T-cell (primary cell): ENCODE results near the gene APOM. TPM values are rescaled to one million over a fixed set of nuclear protein-coding genes. Genes with fewer than 3 reads are reported as not detected.

Source experiments
- ATAC-seq, 4 experiments: fragments of 200-7000 bp in 3 of 4; fragments of 150-1000 bp in 1 of 4; cut with Tn5 transposase; replicated peaks in 1 of 4; 1 replicate in 3 of 4; 2 replicates in 1 of 4; pipeline ENCODE4 v1.10.0; 2021; ENCODE audit warnings: moderate library complexity in 3 of 4, mild to moderate bottlenecking in 2 of 4, moderate number of reproducible peaks in 1 of 4
- CTCF ChIA-PET, 2 donors: fragments of 300-600 bp; sonication (Branson Sonifier 250); formaldehyde crosslinking; loops; one replicate each; lab custom pipeline; 2022; ENCODE audit warnings: antibody characterized with exemption in 2 of 2; lab: Charles Lee
- POLR2A ChIA-PET, 2 donors: fragments of 300-600 bp; sonication (Branson Sonifier 250); formaldehyde crosslinking; loops; one replicate each; lab custom pipeline; 2022; ENCODE audit warnings: antibody characterized with exemption in 2 of 2; lab: Charles Lee
- DNase-seq, 35 experiments: peaks; one replicate each; pipeline versions ENCODE4 v3.0.0 to v3.0.0-alpha.2; 2013 to 2023
- H3K27ac ChIP-seq: one replicate; pipeline ENCODE4 v1.5.1; 2013; ENCODE audit warnings: low read length
- H3K27me3 ChIP-seq, 2 experiments: replicated peaks in 1 of 2; 1 replicate in 1 of 2; 2 replicates in 1 of 2; pipeline versions ENCODE4 v1.6.1 to v1.7.0; 2013; ENCODE audit warnings: low read length in 1 of 2, mixed read lengths in 1 of 2; ENCODE audit not compliant: control insufficient read depth in 2 of 2, insufficient read depth in 2 of 2; ENCODE audit errors: extremely low read depth in 1 of 2
- H3K36me3 ChIP-seq, 2 donors: 1 replicate in 1 of 2; 2 replicates in 1 of 2; pipeline versions ENCODE4 v1.6.1 to v1.7.0; 2013; ENCODE audit warnings: low read length in 1 of 2; ENCODE audit not compliant: control insufficient read depth in 2 of 2, insufficient read depth in 1 of 2; ENCODE audit errors: extremely low read depth in 1 of 2
- H3K4me1 ChIP-seq, 2 experiments: 1 replicate in 1 of 2; 2 replicates in 1 of 2; pipeline versions ENCODE4 v1.6.1 to v1.7.0; 2013; ENCODE audit warnings: low read length in 2 of 2, mixed read lengths in 1 of 2; ENCODE audit not compliant: insufficient read depth in 2 of 2, control insufficient read depth in 1 of 2; ENCODE audit errors: extremely low read depth in 1 of 2
- H3K4me3 ChIP-seq, 2 donors: 1 replicate in 1 of 2; 2 replicates in 1 of 2; pipeline versions ENCODE4 v1.5.1 to v1.7.0; 2013; ENCODE audit warnings: mild to moderate bottlenecking in 2 of 2, low read length in 1 of 2, moderate library complexity in 1 of 2; ENCODE audit not compliant: control insufficient read depth in 1 of 2; ENCODE audit errors: extremely low read depth in 1 of 2
- H3K9me3 ChIP-seq: 2 replicates; pipeline ENCODE4 v1.7.0; 2013
- H3K27ac Mint-ChIP-seq, 2 donors: one replicate each; pipeline ENCODE4 v1.8.0; 2020 to 2021; ENCODE audit warnings: mild to moderate bottlenecking in 2 of 2, mixed read lengths in 2 of 2
- H3K27me3 Mint-ChIP-seq, 2 donors: one replicate each; pipeline ENCODE4 v1.8.0; 2021 to 2022; ENCODE audit warnings: mixed read lengths in 2 of 2
- H3K36me3 Mint-ChIP-seq: one replicate; pipeline ENCODE4 v1.8.0; 2021; ENCODE audit warnings: mixed read lengths
- H3K4me1 Mint-ChIP-seq, 3 donors: one replicate each; pipeline ENCODE4 v1.8.0; 2020 to 2022; ENCODE audit warnings: mixed read lengths in 3 of 3, mild to moderate bottlenecking in 1 of 3
- H3K4me3 Mint-ChIP-seq, 3 donors: one replicate each; pipeline ENCODE4 v1.8.0; 2020 to 2022; ENCODE audit warnings: mild to moderate bottlenecking in 3 of 3, mixed read lengths in 3 of 3, moderate library complexity in 3 of 3
- H3K9me3 Mint-ChIP-seq, 3 donors: one replicate each; pipeline ENCODE4 v1.8.0; 2020 to 2022; ENCODE audit warnings: mixed read lengths in 3 of 3
- WGBS: methylation state at CpG from one replicate; pipeline ENCODE4 v1.1.5; 2013; ENCODE audit warnings: missing lambda C conversion rate; ENCODE audit not compliant: insufficient coverage; 5-methylcytosine and 5-hydroxymethylcytosine counted together
- total RNA-seq, 35 experiments: library from RNA in 6 of 35; stranded (reverse) in 6 of 35; fragments of 120-200 nt in 1 of 35; gene quantifications; one replicate each; pipeline versions ENCODE4 v1.2.1 to v1.2.4 and lab custom pipeline; 2013 to 2026

Gene APOM
- total RNA-seq, 5 donors from 2014 or later (not counting 1 experiment from before 2014, with no cell fraction given) = 1.4 to 3.6 (median 3.2) TPM

DNA sequence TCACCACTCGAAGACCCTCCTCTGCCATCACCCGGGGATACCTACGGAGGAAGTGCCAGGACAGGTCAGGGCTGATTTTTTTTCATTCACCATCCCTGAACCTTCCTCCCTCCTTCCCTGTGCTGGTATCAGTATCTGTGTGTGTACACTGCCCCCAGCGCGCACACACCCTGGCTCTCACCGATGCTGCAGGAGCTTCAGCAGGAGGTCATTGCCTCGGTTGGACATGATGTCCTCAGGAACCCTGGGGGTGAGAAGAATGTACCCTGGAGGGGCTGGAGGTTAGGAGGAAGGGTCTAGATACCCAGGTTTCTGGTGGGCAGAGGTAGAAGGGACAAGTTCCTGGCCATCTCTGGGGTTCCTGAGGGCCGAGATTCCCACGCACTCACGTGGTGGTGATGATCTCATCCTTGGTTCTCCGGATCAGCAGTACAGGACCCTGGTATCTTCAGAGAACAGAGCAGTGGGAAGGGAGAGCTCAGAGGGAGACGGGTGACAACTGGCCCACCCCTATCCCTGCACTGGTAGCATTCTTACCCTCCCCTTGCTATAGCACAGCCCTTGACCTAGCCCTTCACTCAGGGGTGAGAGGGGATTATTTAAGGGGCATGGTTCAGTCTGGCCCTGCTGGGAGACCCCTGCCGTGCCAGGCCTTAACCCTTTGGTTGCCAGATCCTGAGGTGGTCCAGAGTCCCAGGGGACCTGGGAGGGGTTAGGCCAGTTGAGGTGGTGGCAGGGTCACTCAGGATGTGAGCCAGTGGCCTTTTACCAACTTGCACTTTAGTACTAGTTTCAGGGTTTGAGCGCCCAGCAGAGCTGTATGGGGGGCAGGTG is 32.4 kb downstream of the APOM start:
- no peaks in the 10 kb centered on the region for H3K27me3 ChIP-seq
- no peak overlapping the region for H3K4me3 ChIP-seq
- ChIA-PET CTCF (no interaction called here), POLR2A (no interaction called here)
- H3K27me3 Mint-ChIP-seq = no peaks in the 10 kb centered on the region
- no peaks in the 10 kb centered on the region for H3K4me1 ChIP-seq
- H3K36me3 Mint-ChIP-seq = peaks cover 46% of the 10 kb centered on the region
- H3K4me3 Mint-ChIP-seq = no peak overlapping the region
- DNase-seq (no peak), ATAC-seq (no peak)
- WGBS = 98% methylated on average over 4 of the region's 14 CpGs
- H3K27ac Mint-ChIP-seq = no peak overlapping the region
- no peaks in the 10 kb centered on the region for H3K9me3 ChIP-seq
- no peak overlapping the region for H3K27ac ChIP-seq
- H3K4me1 Mint-ChIP-seq = no peaks in the 10 kb centered on the region
- peaks cover 19 to 68% of the 10 kb centered on the region in 2 donors for H3K36me3 ChIP-seq
- no peaks in the 10 kb centered on the region for H3K9me3 Mint-ChIP-seq

DNA sequence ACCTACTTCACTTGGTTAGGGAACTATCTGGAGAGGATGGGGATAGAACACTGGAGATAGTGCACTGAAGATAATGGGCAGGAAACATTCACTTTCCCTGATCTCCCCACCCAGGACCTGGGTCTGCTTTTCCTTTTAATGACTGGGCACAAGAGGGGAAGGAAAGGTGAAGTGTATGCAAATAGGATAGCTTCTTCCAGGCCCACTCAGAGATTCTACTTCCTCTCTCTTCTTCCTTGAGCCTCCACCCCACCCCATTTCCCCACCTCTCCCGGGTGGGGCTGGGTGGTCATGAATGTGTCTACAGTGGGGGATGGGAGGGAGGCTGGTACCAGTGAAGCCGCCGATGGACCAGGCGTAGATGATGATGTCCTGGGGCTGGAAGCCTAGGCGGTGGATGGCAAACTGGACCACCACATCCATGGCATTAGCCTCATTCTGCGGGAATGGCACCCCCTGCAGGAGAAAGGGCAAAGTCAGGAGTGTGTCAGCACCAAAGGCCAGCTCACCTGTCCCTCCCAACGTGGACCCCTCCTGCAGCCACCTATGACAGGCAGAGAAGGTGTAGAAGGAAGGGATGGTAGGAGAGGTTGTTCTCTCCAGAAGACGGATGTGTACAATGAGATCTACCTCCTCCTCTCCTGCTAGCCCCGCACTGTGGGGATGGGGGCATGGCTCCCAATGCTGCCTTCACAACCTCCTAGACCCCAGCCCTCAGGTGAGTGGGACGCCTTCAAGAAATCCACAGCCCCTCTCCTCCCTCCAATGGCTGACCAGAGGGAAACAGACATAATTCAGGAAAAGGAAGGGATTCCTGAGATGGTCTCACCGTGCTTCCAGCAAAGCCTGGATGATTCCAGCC is 33.8 kb downstream of the APOM start:
- H3K4me1 Mint-ChIP-seq = no peaks in the 10 kb centered on the region
- H3K4me3 Mint-ChIP-seq = no peak overlapping the region
- ATAC-seq = peak in 1 of 4 experiments; percentile 26
- no peaks in the 10 kb centered on the region for H3K27me3 Mint-ChIP-seq
- peak in 2 of 35 experiments; percentile 19 to 27 for DNase-seq
- H3K36me3 Mint-ChIP-seq = peaks cover 49% of the 10 kb centered on the region
- Histone ChIP-seq H3K4me3 (no peak overlapping the region), H3K27ac (no peak overlapping the region), H3K9me3 (no peaks in the 10 kb centered on the region), H3K27me3 (no peaks in the 10 kb centered on the region), H3K4me1 (no peaks in the 10 kb centered on the region), H3K36me3 (peaks cover 25 to 80% of the 10 kb centered on the region in 2 donors)
- WGBS = 98% methylated on average over 5 of the region's 11 CpGs
- POLR2A ChIA-PET = interaction anchor here in 1 of 2 donors (0.6 kb wide), 1 partner anchor 66 kb away, joined by 3 read pairs; no protein-coding TSS in a partner anchor
- CTCF ChIA-PET = no interaction called here
- H3K9me3 Mint-ChIP-seq = no peaks in the 10 kb centered on the region
- peak overlapping the region in 1 of 2 donors; percentile 43 for H3K27ac Mint-ChIP-seq

DNA sequence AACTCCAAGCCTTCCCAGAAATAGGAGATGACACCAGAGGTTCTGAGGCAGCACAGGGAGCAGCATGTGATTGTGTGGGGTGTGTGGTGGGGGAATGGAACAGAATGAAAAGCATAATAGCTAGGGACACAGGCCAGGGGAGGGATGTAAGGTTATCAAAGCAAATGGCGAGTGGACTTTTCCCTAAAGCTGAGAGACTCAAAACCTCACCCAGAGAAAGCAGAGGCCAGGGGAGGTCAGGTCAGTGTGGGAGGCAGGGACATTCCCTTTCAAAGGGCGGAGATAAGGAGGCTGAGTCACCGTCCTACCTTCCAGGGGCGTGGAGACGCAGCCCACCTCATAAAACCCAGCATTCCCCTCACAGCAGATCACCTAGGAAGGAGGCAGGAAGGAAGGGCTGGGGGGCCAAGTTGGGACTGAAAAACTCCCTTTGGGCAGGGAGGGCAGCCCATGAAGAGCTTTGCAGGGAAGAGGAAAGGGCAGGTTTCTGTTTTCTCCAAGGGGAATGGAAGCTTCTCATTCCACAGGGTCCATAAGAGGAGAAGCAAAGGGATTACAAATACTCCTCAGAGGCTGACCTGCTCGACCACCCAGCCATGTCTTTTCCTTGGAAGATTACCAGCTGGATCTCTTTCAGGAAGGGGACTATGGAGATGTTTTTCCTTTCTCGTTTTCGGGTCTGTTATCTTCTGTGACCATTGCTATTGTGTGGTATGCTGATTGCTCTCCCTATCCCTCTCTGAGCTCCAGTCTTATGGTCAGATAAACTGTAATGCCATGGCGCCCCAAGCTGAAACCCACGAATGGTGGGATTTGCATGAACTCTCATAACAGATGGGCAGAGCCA is 34.8 kb downstream of the APOM start:
- no peak overlapping the region for H3K4me3 ChIP-seq
- H3K27ac ChIP-seq = no peak overlapping the region
- Mint-ChIP-seq H3K27me3 (no peaks in the 10 kb centered on the region), H3K4me3 (no peak overlapping the region), H3K9me3 (no peaks in the 10 kb centered on the region), H3K27ac (peak overlapping the region in 1 of 2 donors; percentile 43), H3K36me3 (peaks cover 54% of the 10 kb centered on the region), H3K4me1 (no peaks in the 10 kb centered on the region)
- CTCF ChIA-PET = interaction anchor here (0.5 to 1.0 kb wide), 5 partner anchors 12 to 432 kb away, joined by 3 to 5 read pairs (median 3); no protein-coding TSS in a partner anchor
- H3K27me3 ChIP-seq = no peaks in the 10 kb centered on the region
- H3K36me3 ChIP-seq = peaks cover 25 to 88% of the 10 kb centered on the region in 2 donors
- WGBS = 100% methylated on average over 1 of the region's 10 CpGs
- H3K4me1 ChIP-seq = no peaks in the 10 kb centered on the region
- DNase-seq (no peak), ATAC-seq (no peak)
- POLR2A ChIA-PET = interaction anchor here (0.5 to 0.6 kb wide), 4 partner anchors 67 to 1184 kb away, joined by 3 to 6 read pairs (median 4); no protein-coding TSS in a partner anchor
- H3K9me3 ChIP-seq = no peaks in the 10 kb centered on the region

DNA sequence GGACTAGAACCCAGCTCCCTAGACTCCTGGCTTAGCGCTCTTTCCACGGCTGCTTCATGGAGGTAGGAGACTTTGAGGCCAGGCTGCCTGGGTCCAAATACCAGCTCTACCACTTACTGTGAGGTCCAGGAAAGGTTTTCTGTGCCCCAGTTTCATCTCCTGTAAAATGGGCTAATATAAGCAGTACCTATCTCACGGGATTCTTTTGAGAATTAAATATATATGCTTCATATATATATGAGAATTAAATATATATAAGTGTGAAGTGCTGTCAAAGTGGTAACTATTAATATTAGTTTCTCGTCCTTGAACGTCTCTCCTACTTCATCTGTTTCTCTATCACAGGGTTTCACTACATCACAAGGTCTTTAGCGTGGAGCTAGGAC is 35.4 kb downstream of the APOM start:
- Mint-ChIP-seq H3K9me3 (no peaks in the 10 kb centered on the region), H3K4me3 (no peak overlapping the region), H3K36me3 (peaks cover 54% of the 10 kb centered on the region), H3K4me1 (no peaks in the 10 kb centered on the region), H3K27ac (no peak overlapping the region), H3K27me3 (no peaks in the 10 kb centered on the region)
- no peaks in the 10 kb centered on the region for H3K27me3 ChIP-seq
- no peak for ATAC-seq
- ChIA-PET CTCF (interaction anchor here (0.5 to 1.0 kb wide), 4 partner anchors 11 to 431 kb away, joined by 3 to 5 read pairs (median 3); no protein-coding TSS in a partner anchor), POLR2A (interaction anchor here (0.5 to 0.6 kb wide), 3 partner anchors 162 to 1185 kb away, joined by 3 to 6 read pairs (median 4); no protein-coding TSS in a partner anchor)
- 95% methylated on average over 3 of the region's 6 CpGs for WGBS
- no peaks in the 10 kb centered on the region for H3K9me3 ChIP-seq
- H3K4me3 ChIP-seq = no peak overlapping the region
- H3K4me1 ChIP-seq = no peaks in the 10 kb centered on the region
- H3K36me3 ChIP-seq = peaks cover 25 to 87% of the 10 kb centered on the region in 2 donors
- H3K27ac ChIP-seq = no peak overlapping the region
- no peak for DNase-seq

DNA sequence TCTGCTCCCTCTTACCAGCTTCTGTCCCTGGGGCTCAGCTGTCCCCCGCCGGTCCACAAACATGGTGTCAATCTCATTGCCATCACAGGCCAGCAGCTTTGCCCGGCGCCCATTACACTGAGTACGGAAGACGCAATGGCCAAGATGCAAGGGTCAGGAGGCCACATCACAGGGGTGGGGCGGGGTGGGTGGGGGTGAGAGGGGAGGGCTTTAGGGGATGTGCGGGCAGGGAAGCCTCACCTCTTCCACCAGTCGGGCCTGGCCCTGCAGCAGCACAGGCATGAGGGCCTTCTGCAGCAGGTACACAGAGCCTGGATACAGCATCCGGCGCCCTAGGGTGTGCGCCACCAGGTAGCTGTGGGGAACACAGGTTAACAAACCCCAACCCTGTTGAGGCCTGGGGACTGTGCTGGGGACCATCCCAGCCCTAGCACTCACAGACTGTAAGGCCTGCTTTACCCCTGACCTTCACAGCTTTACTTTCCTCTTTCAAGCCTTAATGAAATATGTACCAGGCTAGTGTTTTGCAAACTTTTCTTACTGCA is 35.9 kb downstream of the APOM start:
- Histone ChIP-seq H3K27ac (no peak overlapping the region), H3K27me3 (no peaks in the 10 kb centered on the region), H3K36me3 (peaks cover 27 to 87% of the 10 kb centered on the region in 2 donors), H3K4me1 (no peaks in the 10 kb centered on the region), H3K9me3 (no peaks in the 10 kb centered on the region), H3K4me3 (no peak overlapping the region)
- peaks cover 48% of the 10 kb centered on the region for H3K36me3 Mint-ChIP-seq
- ChIA-PET CTCF (no interaction called here), POLR2A (no interaction called here)
- H3K9me3 Mint-ChIP-seq = no peaks in the 10 kb centered on the region
- H3K27me3 Mint-ChIP-seq = no peaks in the 10 kb centered on the region
- no peak overlapping the region for H3K4me3 Mint-ChIP-seq
- H3K27ac Mint-ChIP-seq = no peak overlapping the region
- ATAC-seq = no peak
- 100% methylated on average over 7 of the region's 12 CpGs for WGBS
- no peak for DNase-seq
- no peaks in the 10 kb centered on the region for H3K4me1 Mint-ChIP-seq
